HG03439 (cell line): ENCODE measurements around the gene STX17.

Experiments
- ATAC-seq: cut with Tn5 transposase; IDR thresholded peaks from one replicate; pipeline ENCODE4 v1.9.1; 2021; ENCODE audit warnings: mild to moderate bottlenecking, moderate library complexity; ENCODE audit not compliant: unreplicated experiment

STX17 gene

DNA sequence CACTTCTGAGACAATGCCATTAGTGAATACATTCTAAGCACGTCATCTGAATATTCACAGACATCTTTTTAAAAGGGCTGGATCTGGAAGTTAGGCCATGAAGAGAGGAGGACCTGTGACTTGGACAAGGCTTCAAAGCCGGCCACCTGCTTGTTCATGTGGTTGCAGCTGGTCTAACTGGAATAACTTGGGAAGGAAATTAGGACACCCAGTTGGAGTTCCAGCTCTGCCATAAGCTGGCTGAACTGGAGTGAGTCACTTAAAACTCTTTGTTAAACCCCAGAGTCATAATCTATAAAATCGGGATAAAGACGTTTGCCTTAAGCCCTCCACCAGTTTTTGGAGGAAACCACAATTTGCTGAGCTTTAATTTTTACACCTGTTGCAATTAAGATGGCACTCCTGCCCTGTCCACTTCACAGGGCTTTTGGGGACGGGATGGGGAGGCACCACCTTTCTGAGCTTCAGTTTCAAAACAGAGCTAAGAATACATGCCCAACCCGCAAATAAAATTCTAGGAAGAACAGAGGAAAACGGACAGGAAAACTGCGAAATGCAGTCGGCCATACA is 536 bp upstream of the STX17 start:
- peak; percentile 5 for ATAC-seq

DNA sequence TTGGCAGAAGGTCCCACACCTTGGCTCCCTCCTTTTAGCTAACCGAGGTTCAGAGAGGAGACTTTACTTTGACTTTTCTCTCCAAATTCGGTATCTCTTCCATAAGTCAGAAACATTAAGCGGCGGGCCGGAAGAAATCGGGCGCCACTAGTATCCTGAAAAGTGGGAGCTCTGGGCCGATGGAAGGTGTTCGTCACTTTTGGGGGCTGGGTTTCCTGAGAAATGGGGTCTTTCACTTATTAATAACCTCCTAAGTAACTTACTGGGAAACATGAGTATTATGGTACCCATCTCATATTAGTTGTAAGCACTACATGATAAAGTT is 716 bp downstream of the STX17 start:
- no peak for ATAC-seq

DNA sequence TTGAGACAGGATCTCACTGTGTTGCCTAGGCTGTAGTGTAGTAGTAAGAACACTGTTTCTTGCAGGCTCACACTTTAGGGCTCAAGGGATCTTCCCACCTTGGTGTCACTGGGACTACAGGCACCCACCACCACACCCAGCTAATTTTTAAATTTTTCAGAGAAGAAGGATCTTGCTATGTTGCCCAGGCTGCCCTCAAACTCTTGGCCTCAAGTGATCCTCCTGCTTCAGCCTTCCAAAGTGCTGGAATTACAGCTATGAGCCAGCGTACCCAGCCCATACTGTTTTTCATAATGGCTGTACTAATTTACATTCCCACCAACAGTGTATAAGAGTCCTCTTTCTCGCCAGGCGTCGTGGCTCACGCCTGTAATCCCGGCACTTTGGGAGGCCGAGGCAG is 5.1 kb downstream of the STX17 start:
- no peak for ATAC-seq

- no peak for ATAC-seq
Measured at GRCh38 chr9:99916650-99917049, 10.2 kb downstream of the STX17 start.

GRCh38 chr9:99918134-99918533 is 11.7 kb downstream of the STX17 start:
- ATAC-seq, result no peak

GRCh38 chr9:99919930-99920329 is 13.5 kb downstream of the STX17 start:
- ATAC-seq, result no peak

DNA sequence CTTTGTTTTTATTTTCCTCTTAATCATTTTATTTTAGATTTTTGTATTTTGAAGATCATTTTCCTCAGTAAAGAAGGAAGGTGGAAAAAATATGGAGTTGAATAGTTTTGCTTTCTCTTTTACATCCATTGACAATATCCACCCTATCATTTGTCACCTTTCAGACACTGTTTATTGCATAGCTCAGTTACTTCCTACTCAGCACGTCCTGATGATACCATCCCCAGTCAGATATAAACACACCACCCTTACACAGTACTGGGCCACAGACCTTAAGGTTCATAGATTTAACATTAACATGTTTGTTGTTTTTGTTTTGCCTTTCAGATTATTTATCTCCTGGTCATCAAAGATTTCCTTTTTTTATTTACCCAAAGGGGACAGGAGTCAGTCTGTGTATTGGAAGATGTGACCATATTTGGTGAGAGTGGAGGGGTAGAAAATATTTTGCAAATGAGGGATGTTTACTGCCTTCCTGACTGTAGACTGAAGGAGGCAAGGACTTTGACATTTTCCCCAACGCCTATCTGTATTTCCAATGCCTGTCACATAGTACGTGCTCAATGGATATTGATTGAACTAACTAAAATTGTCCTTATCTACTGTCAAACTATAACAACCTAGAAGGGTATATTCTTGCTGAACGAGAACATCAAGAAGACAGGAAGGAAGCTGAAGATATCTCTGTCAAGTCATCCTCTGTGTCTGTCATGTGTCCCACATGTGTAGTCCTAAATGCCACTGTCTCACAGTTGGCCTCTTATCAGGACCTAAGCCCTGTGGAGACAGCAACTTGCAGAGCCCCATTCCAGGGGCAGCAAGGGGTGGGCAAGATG is 15.6 kb downstream of the STX17 start:
- ATAC-seq, result no peak

DNA sequence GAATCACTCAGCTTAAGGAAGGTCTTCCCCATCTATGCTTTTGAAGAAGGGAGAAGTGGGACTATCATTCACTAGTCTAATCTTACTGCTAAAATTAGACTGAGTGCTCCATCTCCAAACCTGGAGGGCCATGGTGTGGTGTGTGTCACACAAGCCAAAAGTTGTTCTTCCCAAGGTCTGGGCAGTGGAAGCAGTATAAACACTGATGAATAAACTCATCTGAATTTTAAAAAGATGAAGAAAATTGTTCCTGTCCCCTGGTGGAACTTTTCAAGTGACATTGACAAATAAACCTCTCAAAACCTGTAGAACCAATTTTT is 16.2 kb downstream of the STX17 start:
- no peak for ATAC-seq

- ATAC-seq, result no peak
Measured at GRCh38 chr9:99925541-99925940, 19.1 kb downstream of the STX17 start.

DNA sequence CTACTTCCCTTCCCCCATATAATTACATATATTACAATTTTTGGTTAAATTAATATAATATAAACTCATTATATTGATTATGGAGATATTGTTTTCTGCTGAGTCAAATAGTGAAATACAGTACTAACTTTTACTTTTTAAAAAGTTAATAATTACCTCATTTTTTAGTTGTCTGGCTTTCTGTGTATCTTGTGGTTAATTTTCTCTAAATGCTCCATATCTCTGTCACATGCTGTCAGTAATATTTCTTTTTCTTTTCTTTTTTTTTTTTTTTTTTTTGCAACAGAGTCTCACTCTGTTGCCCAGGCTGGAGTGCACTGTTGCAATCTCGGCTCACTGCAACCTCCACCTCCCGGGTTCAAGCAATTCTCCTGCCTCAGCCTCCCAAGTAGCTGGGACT is 23.2 kb downstream of the STX17 start:
- no peak for ATAC-seq

GRCh38 chr9:99931155-99931840 is 24.8 kb downstream of the STX17 start:
- no peak for ATAC-seq

DNA sequence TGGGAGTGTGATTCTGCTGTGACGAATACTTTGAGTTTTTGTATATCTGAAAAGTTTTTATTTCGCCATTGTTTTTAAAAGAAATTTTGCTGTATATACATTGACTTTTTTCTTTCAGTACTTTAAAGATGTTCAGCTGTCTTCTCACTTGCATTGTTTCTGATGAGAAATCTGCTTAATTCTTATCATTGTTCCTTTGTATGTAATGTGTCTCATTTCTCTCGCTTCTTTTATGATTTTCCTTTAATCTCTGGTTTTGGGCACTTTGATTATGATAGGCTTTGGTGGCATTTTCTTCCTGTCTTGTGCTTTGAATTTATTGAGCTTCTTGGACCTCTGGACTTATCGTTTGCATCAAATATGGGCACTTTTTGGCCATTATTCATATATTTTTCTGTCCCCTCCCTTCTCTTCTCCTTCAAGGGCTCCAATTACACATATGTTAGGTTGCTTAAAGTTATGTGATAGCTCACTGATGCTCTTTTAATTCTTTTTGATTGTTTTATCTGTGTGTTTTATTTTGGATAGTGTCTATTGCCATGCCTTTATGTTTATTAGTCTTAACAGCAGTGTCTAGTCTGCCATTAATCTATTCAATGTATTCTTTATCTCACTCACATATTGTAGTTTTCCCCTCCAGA is 30.6 kb downstream of the STX17 start:
- ATAC-seq, result no peak

- no peak for ATAC-seq
Measured at GRCh38 chr9:99947395-99947794, 40.9 kb downstream of the STX17 start.

- ATAC-seq, result no peak
Measured at GRCh38 chr9:99948482-99948881, 42.0 kb downstream of the STX17 start.

DNA sequence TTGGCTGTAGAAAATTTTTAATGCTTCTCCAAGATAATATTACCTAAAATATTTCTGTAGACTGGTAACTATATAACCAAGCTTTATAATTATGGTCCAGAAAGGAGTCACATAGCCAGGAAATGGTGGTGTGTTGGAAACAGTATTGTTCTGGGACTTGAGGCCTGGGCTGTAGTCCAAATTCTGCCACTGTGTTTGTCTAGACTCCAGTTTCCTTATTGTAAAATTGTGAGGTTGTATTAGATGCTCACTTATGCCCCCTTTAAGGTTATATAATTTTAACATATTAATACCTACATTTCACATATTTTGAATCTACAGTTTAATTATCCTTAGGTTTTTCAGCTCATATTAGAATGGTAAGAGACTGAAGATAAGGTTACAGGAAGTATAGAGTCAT is 42.4 kb downstream of the STX17 start:
- ATAC-seq, result no peak

GRCh38 chr9:99953861-99954507 is 47.5 kb downstream of the STX17 start:
- ATAC-seq, result no peak

GRCh38 chr9:99954819-99955218 is 48.4 kb downstream of the STX17 start:
- ATAC-seq, result peak; percentile 66

DNA sequence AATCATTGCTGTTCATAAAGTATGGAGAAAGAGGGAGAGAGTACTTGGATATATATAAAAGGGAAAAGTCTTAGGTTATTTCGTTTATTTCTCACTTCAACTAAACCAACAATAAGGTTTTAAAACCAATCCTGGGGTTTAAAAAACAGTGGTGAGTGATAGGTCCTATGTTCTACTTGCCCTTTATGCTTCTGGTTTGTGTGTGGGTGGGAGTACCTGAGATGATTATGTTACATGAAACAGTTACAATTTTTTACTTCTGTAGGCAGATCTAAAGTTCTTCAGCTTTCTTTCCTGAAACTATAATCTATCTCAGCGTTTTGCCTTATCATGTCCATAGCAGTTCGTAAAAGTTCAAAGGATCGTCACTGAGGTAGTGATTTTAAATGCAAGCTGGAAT is 49.2 kb downstream of the STX17 start:
- no peak for ATAC-seq

- no peak for ATAC-seq
Measured at GRCh38 chr9:99962680-99963261, 56.3 kb downstream of the STX17 start.

- no peak for ATAC-seq
Measured at GRCh38 chr9:99964336-99964735, 57.9 kb downstream of the STX17 start.

- ATAC-seq, result no peak
Measured at GRCh38 chr9:99966001-99966400, 59.5 kb downstream of the STX17 start.
